GM19468 (cell line): ENCODE data around the gene PDE3A.

Experiments
- ATAC-seq: cut with Tn5 transposase; IDR thresholded peaks from one replicate; pipeline ENCODE4 v1.9.1; 2021; ENCODE audit warnings: mild to moderate bottlenecking, moderate library complexity, moderate number of reproducible peaks; ENCODE audit not compliant: unreplicated experiment; ENCODE audit errors: extremely low read depth

PDE3A gene

DNA sequence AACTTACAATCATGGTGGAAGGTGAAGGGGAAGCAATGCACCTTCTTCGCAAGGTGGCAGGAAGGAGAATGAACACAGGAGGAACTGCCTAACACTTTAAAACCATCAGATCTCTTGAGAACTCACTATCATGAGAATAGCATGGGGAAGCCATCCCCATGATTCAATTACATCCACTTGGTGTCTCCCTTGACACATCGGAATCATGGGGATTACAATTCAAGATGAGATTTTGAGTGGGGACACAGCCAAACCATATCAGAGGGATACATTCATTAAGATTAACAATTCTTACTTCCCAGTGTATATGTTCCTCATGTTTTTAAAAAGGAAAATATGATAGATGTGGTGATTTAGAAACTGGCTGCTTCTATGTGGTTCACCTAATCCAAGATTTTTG, 117.9 kb downstream of the PDE3A start:
- ATAC-seq = no peak

DNA sequence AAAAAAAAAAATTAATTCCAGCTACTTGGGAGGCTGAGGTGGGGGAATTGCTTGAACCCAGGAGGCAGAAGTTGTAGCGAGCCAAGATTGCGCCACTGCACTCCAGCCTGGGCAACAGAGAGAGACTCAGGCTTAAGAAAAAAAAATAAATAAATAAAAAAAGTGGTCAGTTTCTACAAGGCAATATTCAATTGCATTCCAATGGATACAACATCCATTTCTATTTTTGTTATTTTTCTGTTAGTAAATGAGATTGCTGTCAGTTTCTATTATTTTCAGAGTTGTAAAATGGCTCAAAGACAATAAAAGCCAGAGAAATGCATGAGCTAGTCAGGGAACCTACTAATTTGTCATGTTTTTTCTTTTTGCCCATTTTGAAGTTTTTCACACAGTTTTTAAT, 119.2 kb downstream of the PDE3A start:
- no peak for ATAC-seq

DNA sequence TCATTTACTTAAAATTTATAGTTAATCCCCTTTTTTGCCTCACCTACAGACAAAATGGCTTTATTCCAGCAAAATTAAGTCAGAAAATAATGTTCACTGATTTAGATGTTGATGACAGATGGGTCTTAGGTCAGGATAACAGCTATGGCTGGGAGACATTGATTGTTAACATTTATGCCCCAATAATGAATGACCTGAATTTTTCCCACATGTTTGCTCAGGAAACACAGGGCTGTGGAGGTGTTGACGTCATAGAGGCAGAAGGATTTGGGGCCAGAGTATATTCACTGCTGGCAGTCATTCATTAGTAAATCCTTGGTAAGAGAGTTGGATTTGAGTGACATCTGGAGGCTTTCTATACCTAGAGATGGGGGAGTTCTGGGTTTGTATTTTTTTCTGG, 121.3 kb downstream of the PDE3A start:
- no peak for ATAC-seq

DNA sequence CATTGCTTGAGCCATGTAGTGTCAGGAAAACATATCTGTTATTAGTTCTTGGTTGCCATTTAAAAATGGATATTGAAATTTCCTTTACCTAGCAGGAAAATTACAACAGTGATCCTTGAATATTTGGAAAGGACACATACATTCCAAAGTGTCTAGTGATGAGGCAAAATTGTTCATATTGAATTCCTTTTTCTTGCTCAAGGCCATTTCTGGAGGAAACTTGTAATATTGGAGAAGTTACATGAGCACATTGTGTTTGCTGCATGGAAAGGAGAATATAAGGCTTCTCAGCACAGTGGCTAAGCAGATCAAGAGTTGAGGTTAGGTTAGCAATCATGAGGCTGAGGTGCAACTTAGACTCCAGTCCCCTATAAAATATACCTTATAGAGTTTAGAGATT, 121.9 kb downstream of the PDE3A start:
- no peak for ATAC-seq

DNA sequence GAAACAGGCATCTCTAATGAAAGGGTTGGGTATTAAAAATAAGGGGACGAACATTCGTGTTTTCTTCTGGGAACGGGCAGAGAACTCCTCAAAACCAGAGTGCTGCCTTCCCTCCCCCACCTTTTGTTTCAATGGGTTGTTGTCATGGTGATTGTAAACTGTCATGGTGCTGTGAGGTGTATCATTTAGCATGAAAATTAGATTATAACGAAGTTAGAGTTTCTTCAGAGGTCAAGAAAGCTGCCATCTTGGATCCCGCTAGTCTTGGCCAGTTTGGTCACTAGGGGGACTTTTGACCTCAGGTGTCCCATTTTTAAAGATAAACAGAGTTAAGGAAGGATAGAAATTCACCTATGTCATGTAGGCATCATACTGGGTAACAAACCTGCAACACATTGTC, 123.0 kb downstream of the PDE3A start:
- no peak for ATAC-seq

DNA sequence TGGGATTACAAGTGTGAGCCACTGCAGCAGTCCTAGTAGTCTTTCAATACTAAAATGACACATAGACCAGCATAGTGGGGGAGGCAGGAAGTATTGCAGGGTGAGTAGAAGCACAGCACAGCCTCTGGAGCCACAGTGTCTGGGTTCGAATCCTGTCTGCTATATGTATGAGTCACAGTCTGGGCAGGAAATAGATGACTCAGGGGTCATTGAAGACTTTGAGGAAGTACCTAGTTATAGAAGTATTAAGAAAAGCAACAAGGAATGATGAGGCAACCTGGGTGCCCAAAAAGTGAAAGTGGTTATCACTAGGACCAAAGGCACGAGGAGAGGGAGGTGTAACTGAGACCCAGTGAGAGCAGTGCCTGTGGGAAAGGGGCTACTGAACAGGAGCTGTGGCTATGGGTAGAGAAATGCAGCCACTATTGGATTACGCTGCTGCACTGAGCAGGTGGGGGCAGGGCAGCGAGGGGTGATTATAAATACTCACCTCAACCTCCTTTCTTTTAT, 124.0 kb downstream of the PDE3A start:
- ATAC-seq = no peak

DNA sequence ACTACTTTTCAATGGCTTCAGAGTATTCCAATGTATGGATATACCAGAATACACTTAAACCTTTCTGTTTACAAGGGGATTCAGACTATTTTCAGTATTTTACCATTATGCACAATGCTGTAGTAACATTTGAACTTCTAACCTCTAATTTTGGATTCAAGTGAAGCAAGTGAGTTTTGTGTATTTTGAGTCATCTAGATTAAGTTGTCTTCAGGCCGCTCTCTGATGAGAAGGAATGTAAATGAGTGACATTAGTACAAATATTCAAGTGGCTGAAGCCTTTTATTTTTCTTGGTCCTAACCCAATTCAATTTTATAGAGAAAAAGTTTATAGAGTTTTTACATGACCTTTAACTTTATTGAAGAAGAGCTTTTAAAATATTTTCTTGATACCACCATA, 125.6 kb downstream of the PDE3A start:
- no peak for ATAC-seq

DNA sequence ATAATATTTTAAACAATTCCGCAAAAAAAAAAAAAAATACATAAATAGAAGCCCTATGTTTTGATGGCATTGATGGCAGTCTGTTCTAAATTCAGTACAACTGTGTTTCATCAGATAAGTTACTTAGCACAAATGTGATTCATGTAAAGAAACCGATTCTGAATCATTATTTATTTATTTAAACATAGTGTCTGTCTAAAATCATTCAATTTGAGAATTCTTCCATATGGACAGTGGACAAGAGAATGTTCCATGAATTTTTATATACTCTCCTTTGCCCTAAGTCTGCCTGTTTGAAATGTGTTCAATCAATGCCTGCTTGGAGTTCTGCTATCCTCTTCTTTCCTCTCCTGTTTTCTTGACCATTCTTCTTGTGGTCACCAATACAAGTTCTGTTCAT, 126.5 kb downstream of the PDE3A start:
- no peak for ATAC-seq

DNA sequence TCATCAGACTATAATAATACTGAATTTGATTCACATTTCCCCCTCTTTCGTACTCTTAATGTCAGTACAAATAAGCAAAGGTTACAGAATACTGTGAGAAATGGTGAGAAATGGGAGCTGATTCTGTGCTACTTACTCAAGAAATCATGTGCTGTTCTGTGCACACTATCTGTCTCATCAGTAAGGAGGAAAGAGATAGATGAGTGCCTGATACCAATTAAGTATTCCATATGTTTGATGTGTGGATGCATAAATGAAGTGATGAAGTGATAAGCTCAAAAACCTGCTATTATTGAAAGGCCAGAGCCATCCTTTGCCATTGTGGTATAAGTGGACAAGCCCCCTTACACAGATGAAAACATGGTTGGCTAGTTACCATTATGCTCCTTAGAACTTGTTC, 127.7 kb downstream of the PDE3A start:
- ATAC-seq = no peak

DNA sequence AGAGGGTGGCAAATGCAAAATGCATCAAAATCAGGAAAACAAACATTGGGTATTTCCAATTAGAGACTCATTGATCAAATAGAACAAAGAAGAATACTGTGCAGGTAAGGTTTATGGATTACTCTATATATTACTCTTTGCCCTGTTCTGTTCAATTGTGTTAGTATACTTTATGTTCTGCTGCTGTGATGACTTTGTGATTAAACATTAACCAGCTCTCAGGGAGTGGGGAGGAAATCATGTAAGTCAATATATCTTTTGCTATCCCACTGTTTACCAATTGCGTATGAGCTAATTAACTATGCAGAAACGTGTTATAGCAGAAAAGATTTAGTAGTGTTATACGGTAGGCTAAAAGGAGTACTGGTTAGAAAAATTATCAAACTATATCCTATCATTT, 129.4 kb downstream of the PDE3A start:
- no peak for ATAC-seq

DNA sequence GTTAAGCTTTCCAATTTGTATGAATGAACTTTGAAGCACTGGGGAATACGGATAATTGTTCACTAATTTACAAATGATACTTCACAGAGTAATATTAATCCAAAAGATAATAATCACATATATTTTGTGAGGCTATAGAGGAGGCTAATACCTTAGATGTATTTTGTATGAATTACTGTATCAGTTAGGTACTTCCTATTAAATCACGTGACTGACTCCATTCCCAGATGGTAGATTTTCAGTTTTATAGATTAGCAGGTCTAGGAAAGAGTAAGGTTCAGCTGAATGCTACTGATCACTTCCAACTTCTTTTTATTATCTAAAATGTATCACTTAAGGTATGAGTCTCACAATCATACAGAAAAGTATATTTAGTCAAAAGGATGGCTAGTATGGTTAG, 133.6 kb downstream of the PDE3A start:
- no peak for ATAC-seq

DNA sequence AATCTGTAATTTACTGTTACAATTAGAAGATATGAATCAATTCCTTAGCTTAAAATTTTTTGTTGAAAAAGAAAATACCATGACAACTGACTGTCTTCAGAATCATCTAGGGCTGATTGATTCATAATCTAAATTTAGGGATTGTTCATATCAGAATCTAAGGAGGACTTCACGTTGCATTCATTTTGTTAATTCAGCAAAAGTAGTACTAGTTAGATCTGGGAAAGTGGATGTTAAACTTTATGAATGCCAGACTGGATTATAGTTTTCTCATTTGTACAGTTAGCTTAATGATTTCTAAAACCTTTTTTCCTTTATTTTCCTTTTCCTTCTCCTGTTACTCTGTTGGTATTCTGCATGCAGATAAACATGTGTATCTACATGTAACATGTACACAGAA, 135.5 kb downstream of the PDE3A start:
- no peak for ATAC-seq

DNA sequence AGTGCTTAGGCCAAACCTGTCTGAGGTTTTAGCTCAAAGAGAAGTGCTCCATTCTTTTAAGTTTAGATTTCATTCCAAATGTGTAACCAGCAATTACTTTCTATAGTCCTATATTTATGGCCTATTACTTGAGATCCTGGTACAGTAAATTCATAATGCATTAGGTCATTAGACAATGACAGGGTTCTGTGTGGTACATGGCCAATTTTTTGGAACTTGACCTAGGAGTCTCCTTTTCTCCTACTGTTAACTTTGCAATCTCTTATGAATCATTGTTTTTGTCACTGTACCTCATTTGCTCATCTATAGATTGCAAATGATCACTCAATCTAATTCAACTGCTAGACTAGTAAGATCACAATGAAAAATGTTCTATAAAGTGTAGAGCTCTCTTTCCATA, 136.7 kb downstream of the PDE3A start:
- ATAC-seq = no peak

DNA sequence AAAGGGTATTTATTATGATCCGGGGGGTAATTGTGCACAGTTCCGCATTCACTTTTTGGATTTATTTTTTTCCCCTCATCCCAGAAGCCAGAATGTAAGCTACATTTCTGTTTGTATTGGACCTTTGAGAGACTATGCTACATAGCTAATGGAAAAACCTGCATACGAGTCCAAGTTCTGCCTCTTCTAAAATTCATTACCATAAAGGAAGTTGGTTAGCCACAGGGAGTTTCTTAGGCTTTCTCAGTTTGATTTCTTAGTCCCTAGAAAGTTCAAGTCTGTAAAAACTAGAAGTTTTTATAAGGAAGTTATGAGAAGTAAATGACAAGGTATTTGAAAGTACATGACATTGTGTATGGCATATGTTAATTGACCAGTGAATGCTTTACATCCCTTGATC, 138.7 kb downstream of the PDE3A start:
- ATAC-seq = no peak

DNA sequence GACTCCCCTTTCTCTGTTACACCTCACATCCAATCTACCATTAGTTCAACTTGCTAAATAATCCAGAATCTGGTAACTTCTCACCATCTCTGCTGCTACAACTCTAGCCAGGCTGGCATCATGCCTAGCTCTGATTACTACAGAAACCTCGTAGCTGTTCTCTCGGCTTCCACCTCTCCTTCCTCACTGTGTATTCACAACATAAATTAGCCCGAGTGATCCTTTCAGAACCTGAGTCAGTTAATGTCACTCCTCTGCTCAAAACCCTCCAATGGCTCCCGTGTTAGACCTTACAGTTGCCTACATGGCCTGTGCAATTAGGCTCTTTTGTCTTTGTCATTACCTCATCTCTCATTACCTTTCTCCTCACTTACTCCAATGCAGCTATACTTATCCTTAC, 139.4 kb downstream of the PDE3A start:
- ATAC-seq = no peak

DNA sequence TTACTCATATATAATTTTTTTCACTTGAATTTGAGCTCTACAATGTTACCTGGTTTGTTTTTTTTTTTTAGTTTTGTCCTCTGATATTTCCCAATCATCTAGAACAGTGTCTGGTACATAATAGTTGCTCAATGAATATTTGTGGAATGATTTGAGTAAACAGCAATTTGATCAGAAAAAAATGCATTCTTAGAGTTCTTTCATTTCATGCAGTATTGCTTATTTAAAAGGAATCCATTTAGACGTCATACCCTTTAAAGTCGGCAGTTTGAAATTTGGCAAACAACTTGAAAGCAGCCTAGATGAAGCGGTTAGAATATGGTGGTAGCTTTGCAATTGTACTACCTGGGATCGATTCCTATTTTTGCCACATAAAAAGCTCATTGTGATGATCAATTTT, 140.0 kb downstream of the PDE3A start:
- no peak for ATAC-seq

DNA sequence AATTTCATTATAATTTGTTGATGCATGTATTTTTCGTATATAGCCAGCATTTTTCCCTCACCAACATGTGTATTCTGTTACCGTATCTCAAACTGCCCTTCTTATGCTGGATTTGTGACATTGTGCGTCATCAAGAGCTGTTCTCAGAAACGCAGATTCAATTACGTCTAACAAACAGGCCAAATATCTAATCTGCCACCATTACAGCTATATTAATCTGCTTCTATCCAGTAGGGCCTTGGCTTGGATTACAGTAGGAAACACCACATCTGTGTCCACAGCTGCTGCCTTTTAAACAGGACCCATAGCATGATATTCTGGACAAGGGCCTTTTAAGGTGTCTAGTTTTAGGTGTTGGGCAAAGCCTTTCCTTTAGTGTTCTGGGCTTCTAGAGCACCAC, 140.6 kb downstream of the PDE3A start:
- no peak for ATAC-seq

DNA sequence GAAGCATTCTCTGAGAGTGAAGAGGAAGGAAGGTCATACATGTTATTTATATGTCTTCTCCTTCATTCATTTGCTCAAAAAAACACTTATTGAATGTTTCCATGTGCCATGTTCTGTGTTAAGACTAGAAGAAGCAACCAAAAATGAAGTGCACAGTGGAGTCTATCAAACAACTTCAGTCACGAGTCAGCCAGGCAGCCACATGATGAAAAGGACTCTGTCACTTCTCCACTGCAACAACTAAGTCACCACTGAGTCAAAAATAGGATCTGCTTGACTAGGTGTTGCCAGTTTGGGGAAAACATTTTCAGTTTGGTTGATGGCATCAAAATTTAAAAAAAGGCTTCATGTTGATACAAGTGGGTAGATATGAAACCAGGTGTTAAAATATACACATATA, 142.5 kb downstream of the PDE3A start:
- ATAC-seq = no peak

DNA sequence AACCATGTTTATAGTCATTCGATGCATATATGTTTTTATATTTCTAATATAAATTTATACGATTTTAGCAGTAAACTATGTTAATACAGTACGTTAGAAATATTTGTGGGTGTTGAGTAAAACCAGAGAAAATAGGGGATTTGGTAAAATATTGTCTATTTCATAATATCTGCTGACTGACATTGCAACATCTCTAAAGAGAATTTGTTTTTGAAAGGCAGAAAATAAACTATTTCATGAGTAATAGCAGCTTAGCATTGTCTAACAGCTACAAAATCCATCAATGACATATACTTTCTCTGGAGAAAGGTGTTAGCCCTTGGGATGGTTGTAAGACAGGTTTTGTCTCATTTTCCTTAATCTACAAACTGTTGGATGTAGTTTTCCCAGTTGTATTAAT, 144.9 kb downstream of the PDE3A start:
- no peak for ATAC-seq

DNA sequence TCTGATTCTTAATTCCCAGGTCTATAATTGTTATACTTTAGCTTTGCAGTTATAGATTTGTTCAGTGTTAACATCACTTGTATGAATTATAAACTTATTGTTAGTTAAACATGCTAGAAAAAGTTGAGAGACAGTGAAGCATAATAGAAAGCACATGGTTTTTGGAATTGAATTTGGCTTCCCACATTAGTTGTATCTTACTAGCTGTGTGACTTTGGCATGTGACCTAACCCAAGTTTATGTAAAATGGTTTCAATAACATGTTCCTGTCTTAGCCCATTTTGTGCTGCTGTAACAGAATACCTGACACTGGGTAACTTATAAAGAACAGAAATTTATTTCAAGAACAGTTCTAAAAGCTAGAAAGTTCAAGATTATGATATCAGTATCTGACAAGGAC, 146.3 kb downstream of the PDE3A start:
- no peak for ATAC-seq

DNA sequence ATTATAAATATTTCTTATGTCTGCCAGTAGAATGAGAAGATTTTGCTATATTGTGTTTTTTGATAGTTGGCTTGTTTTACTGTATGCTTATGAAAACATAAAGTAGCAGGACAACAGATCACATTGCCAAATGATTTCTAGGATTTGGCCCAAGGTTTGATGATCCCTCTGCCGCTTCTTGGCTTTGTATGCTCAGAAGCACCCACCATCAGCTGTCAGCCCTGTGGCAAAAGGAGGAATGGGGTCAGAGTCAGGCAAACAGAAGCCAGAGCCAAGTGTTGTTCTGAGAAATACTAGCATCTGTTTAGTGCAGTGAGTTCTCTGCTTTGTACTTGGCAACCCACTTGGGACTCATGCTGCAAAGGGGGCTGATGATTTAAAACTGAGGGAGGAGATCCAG, 152.2 kb downstream of the PDE3A start:
- ATAC-seq = no peak

DNA sequence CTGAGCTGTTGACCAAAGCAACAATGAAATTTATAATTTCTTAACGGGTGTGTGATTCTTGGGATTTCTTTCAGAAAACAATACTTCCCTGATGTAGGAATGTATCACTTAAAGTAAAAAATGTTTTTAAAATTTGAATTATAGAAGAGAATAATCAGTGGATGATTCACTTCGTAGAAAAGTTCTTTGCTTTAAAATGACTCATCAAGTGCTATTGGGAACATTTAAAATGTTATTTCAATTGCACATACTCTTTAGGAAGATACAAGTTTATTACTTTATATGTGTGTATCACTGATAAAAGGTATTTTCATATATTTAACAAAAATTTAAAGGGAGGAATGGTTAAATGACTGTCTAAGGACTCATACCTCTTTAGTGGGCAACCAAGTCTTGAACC, 155.3 kb downstream of the PDE3A start:
- no peak for ATAC-seq

DNA sequence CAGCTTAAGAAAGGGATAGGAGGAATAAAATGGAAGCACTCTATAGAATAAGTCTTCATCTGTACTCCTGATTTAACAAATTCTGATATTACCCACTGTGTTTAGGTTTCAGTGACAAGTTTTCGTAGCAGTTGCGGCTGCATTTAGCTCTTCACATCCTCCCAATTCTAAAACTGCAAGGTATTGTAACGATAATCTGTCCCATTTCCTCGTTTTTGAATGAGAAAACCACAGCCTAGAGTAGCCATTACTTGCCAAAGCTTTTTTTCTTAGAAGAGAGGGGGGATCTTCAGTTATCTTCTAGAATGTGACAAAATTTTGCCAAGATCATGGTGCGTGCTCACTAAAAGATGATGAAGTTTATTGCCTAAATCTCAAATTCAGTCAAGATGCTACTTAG, 155.8 kb downstream of the PDE3A start:
- no peak for ATAC-seq
